Activated naive CD8-positive, alpha-beta T cell treated with anti-CD3 and anti-CD28 coated beads for 36 hours (primary cell): ENCODE measurements around the gene TCEAL7. TPM values are rescaled to one million over a fixed set of nuclear protein-coding genes. Genes with fewer than 3 reads are reported as not detected.
"Not testable (repeated sequence)": the region's sequence is repeated elsewhere in the genome, so short reads cannot be mapped to it uniquely, and the experiment has no call there.

Experiments used
- DNase-seq: peaks from one replicate; pipeline ENCODE4 v3.0.0; 2021
- H3K27ac Mint-ChIP-seq: one replicate; pipeline ENCODE4 v1.8.0; 2022; ENCODE audit warnings: mild to moderate bottlenecking, moderate library complexity, mixed read lengths
- H3K27me3 Mint-ChIP-seq: one replicate; pipeline ENCODE4 v1.8.0; 2022; ENCODE audit warnings: mild to moderate bottlenecking, mixed read lengths
- H3K36me3 Mint-ChIP-seq: one replicate; pipeline ENCODE4 v1.8.0; 2021; ENCODE audit warnings: mild to moderate bottlenecking, mixed read lengths
- H3K4me1 Mint-ChIP-seq: one replicate; pipeline ENCODE4 v1.8.0; 2021; ENCODE audit warnings: mixed read lengths
- H3K4me3 Mint-ChIP-seq: one replicate; pipeline ENCODE4 v1.8.0; 2022; ENCODE audit warnings: mild to moderate bottlenecking, moderate library complexity, mixed read lengths
- H3K9me3 Mint-ChIP-seq: one replicate; pipeline ENCODE4 v1.8.0; 2022; ENCODE audit warnings: mixed read lengths
- total RNA-seq, 2 experiments: library from RNA; stranded (reverse); gene quantifications; one replicate each; pipeline ENCODE4 v1.2.3, GENCODE V29; 2021

Gene TCEAL7, protein sequence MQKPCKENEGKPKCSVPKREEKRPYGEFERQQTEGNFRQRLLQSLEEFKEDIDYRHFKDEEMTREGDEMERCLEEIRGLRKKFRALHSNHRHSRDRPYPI
- total RNA-seq, result not detected

GRCh38 chrX:103329991-103330390 is at the start of gene TCEAL7:
Gene TCEAL7, plus strand, starts transcription at chrX:103330239. Its CDS starts 1,165 bp downstream, at chrX:103331404.
- no peak within 1 kb of the TSS for H3K27ac Mint-ChIP-seq
- H3K9me3 Mint-ChIP-seq, result no peaks in the 10 kb centered on the region
- no peaks in the 10 kb centered on the region for H3K4me1 Mint-ChIP-seq
- peaks cover 39% of the 10 kb centered on the region for H3K27me3 Mint-ChIP-seq
- H3K4me3 Mint-ChIP-seq, result no peak within 1 kb of the TSS
- DNase-seq, result no peak
- no peaks in the 10 kb centered on the region for H3K36me3 Mint-ChIP-seq

DNA sequence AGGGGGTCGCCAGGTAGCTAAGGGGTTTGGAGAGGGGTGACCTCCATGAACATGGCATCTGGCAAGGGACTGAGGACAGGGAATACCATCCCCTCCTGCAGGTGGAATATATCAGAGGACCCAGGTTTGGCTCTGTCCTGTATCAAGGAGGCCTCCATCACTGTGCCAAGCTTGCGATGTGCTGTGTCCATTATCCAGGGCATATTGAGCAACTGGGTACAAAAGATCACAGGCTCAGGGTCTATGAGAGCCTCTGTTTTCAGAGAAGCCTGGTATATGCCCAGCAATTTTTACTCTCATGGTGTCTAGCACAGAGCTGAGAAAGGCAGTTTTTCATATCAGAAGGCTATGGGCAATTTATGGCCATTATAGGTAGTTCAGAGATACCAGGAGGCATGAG is 36.9 kb upstream of the TCEAL7 start:
- Mint-ChIP-seq H3K27ac (no peak overlapping the region), H3K4me3 (no peak overlapping the region), H3K27me3 (no peaks in the 10 kb centered on the region), H3K4me1 (no peaks in the 10 kb centered on the region), H3K9me3 (no peaks in the 10 kb centered on the region), H3K36me3 (no peaks in the 10 kb centered on the region)
- no peak for DNase-seq

DNA sequence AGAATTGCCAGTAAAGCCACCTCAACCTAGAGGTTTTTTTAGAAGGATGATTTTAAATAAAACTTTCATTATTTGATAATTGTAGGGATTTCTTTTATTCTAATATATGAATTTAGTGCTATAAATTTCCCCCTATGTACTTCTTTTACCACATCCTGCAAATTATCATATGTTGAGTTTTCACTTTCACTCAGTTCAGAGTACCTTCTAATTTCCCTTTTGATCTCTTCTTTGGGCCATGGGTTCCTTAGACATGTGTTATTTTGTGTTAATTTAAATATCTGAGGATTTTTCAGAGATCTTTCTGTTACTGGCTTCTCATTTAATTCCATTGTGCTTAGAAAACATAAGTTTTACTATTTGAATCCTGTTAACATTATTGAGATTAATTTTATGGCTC is 25.3 kb upstream of the TCEAL7 start:
- no peak overlapping the region for H3K4me3 Mint-ChIP-seq
- H3K36me3 Mint-ChIP-seq, result peaks cover 8% of the 10 kb centered on the region
- no peak for DNase-seq
- H3K27ac Mint-ChIP-seq, result peak overlapping the region; percentile 73
- H3K4me1 Mint-ChIP-seq, result peaks cover 4% of the 10 kb centered on the region
- no peaks in the 10 kb centered on the region for H3K9me3 Mint-ChIP-seq
- no peaks in the 10 kb centered on the region for H3K27me3 Mint-ChIP-seq

GRCh38 chrX:103305666-103306065 is 24.4 kb upstream of the TCEAL7 start:
- H3K9me3 Mint-ChIP-seq, H3K27me3 Mint-ChIP-seq, DNase-seq, H3K36me3 Mint-ChIP-seq, H3K4me1 Mint-ChIP-seq, H3K27ac Mint-ChIP-seq, H3K4me3 Mint-ChIP-seq: not testable (repeated sequence)

GRCh38 chrX:103309860-103310554 is 20.0 kb upstream of the TCEAL7 start:
- peak; percentile 3 for DNase-seq
- Mint-ChIP-seq H3K4me3 (peak overlapping the region; percentile 78), H3K27me3 (no peaks in the 10 kb centered on the region), H3K9me3 (no peaks in the 10 kb centered on the region), H3K36me3 (peaks cover 8% of the 10 kb centered on the region), H3K4me1 (peaks cover 2% of the 10 kb centered on the region), H3K27ac (no peak overlapping the region)

GRCh38 chrX:103310555-103311398 is 19.3 kb upstream of the TCEAL7 start, which contains the start of gene BEX2:
Gene BEX2, minus strand, starts transcription at chrX:103310990. Its CDS starts 1,014 bp downstream, at chrX:103309976.
- peaks cover 6% of the 10 kb centered on the region for H3K36me3 Mint-ChIP-seq
- H3K4me1 Mint-ChIP-seq, result peaks cover 2% of the 10 kb centered on the region
- H3K27ac Mint-ChIP-seq, result peak within 1 kb of the TSS; percentile 79

DNA sequence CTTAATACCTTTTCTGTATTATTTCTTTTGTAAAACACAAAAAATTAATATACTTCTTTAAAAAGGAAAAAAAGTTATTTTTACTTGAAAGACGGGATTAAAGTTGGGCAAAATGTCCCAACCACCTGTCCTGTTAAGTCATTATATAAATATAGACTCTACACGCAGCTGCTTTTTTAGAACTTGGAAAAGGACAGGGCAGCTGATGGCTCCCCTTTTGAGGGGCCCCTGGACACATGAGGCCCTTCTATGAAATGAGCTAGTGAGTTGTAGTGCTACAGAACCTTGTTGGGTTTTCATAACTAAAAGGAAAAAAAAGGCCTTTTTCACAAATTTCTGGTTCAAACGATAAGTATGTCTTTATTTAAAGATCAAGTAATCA is 18.6 kb upstream of the TCEAL7 start:
- no peak for DNase-seq
- Mint-ChIP-seq H3K4me1 (peaks cover 2% of the 10 kb centered on the region), H3K9me3 (no peaks in the 10 kb centered on the region), H3K27ac (no peak overlapping the region), H3K27me3 (no peaks in the 10 kb centered on the region), H3K36me3 (peaks cover 4% of the 10 kb centered on the region), H3K4me3 (no peak overlapping the region)

More at GRCh38 chrX:103310555-103311398, 19.3 kb upstream of the TCEAL7 start, which contains the start of gene BEX2:
- peak; percentile 84 for DNase-seq
- H3K9me3 Mint-ChIP-seq, result no peaks in the 10 kb centered on the region
- H3K27me3 Mint-ChIP-seq, result no peaks in the 10 kb centered on the region
- peak within 1 kb of the TSS; percentile 78 for H3K4me3 Mint-ChIP-seq

DNA sequence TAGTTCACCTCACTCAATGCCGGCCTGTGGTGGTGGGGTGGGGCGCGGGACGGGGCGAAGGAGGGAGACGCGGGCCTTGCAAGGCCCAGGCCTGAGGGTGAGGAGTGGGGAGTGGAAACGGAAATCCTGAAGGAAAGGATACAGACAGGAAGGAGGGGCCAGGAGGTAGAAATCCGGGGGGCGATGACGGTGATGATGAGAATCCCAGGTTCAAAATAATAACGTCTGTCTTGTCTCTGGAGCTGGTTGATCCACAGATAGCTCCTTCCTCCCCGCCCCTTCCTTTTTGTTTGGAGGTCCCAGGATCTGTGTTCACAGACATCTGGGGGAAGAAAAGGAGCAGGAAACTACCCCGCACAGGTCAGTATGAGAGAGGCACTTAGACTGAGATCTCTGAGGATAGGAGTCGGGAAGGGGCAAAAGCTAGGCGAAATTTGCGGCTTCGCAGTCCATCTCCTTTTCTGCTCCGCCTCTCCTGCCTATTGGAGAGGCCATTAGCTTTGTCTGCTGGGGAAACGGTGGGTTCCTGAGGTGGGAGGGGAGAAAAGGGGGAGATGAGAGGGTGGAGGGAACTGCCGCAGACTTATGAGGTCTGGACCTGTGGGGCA is 746 bp downstream of the TCEAL7 start:
- no peak for DNase-seq
- H3K27ac Mint-ChIP-seq, result no peak overlapping the region
- no peaks in the 10 kb centered on the region for H3K4me1 Mint-ChIP-seq
- no peaks in the 10 kb centered on the region for H3K36me3 Mint-ChIP-seq
- H3K9me3 Mint-ChIP-seq, result no peaks in the 10 kb centered on the region
- no peak overlapping the region for H3K4me3 Mint-ChIP-seq
- H3K27me3 Mint-ChIP-seq, result peaks cover 38% of the 10 kb centered on the region

- no peak overlapping the region for H3K4me3 Mint-ChIP-seq
- H3K9me3 Mint-ChIP-seq, result no peaks in the 10 kb centered on the region
- no peak for DNase-seq
- H3K27me3 Mint-ChIP-seq, result no peaks in the 10 kb centered on the region
- no peaks in the 10 kb centered on the region for H3K36me3 Mint-ChIP-seq
- no peaks in the 10 kb centered on the region for H3K4me1 Mint-ChIP-seq
- H3K27ac Mint-ChIP-seq, result no peak overlapping the region
Observed at GRCh38 chrX:103338663-103339062, 8.6 kb downstream of the TCEAL7 start.

DNA sequence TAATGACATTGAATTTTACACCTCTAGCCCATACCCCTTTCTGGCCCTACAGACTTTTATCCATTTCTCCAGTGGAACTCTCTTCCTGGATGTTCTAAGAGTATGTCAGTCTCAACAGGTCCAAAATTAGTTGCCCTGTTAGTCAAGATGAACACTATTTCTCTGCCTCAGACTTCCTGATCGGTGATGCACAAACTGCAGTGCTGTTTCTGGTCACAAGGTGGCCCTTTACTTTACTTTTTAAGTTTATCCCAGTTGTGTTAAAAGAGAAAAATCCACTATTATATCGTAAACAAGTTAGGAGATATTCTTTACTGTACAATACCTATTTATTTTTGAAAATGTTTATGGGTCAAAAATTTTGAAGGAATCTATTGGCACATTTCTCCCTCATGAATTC is 13.1 kb downstream of the TCEAL7 start:
- no peaks in the 10 kb centered on the region for H3K4me1 Mint-ChIP-seq
- H3K4me3 Mint-ChIP-seq, result no peak overlapping the region
- no peaks in the 10 kb centered on the region for H3K36me3 Mint-ChIP-seq
- H3K9me3 Mint-ChIP-seq, result no peaks in the 10 kb centered on the region
- DNase-seq, result peak; percentile 19
- H3K27me3 Mint-ChIP-seq, result no peaks in the 10 kb centered on the region
- H3K27ac Mint-ChIP-seq, result no peak overlapping the region

- Mint-ChIP-seq H3K4me3 (no peak overlapping the region), H3K27ac (no peak overlapping the region), H3K9me3 (no peaks in the 10 kb centered on the region), H3K36me3 (no peaks in the 10 kb centered on the region), H3K4me1 (no peaks in the 10 kb centered on the region), H3K27me3 (no peaks in the 10 kb centered on the region)
- DNase-seq, result no peak
Observed at GRCh38 chrX:103344606-103345005, 14.6 kb downstream of the TCEAL7 start.

DNA sequence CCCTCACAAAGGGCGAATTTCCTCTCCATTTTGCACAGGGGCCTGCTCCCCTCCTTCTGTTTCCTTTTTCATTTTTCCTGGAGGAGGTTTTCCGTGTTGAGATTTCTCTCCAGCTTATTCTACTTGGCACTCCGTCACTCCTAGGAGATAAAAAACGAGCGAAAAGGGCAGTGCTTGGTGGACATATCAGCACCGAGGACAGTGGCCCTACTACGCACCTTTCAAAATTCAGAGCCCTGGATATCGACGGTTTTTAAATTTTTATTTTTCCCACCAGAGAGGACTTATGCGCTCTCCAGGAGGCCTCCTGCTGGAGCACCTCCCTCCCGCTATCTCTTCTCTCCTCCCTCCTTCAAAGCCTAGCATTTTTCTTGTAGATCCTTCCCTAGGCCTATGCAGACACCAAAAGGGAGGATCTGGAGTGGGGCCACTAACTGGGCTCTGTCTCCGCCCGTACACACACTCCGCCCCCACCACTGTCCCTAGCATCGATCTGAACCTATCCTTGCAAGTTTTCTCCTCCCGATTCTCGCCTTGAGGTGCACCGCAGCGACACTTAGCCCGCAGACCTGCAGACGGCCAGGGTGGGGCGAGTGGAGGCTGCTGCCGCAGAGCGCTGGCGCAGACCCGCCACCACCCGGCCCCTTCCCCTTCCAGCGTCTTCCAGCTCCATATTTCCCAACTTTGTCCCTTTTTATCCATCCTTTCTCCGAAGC is 17.8 kb downstream of the TCEAL7 start:
- no peak for DNase-seq
- Mint-ChIP-seq H3K27ac (no peak overlapping the region), H3K9me3 (no peaks in the 10 kb centered on the region), H3K4me1 (no peaks in the 10 kb centered on the region), H3K36me3 (no peaks in the 10 kb centered on the region), H3K4me3 (no peak overlapping the region), H3K27me3 (no peaks in the 10 kb centered on the region)

DNA sequence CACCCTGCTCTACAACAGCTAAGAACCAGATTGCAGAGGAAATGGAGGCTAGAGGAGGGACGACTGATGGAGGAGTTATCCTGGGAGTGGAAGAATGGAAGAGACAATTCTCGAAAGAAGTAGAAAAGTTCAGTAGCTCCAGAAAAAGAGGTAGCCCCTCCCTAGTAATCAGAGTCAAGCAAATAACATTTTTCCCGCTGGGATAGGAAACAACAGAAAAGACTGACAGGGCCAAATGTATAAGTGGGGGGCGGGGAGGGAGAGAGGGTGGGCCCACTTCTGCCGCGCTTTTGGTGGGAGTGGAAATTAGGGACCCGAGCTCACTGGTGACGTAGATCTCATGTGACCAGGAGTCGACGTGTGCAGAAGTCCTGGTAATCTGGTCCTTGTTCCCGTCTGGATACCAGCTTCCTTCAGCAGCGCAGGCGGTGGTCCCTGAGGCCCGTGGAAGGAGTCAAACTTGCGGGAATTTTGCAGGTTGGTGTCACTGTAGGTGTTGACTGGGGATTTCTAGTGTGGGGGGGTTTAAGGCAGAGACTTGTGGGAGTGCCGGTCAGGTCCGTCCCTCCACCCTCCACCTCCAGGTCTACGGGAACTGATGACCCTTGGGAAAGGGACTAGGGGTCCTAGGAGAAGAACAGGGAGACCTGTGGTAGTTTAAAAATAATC is 26.2 kb downstream of the TCEAL7 start, which contains the start of gene TCEAL9:
Gene TCEAL9 (plus strand): TSS at position 377 of the 669 bp plus-strand sequence. CDS start 1,179 bp downstream, outside the sequence.
- Mint-ChIP-seq H3K27me3 (no peaks in the 10 kb centered on the region), H3K36me3 (peaks cover 5% of the 10 kb centered on the region), H3K9me3 (no peaks in the 10 kb centered on the region), H3K27ac (peak within 1 kb of the TSS; percentile 72), H3K4me1 (peaks cover 9% of the 10 kb centered on the region), H3K4me3 (peak within 1 kb of the TSS; percentile 89)
- peak; percentile 1 for DNase-seq

- H3K4me1 Mint-ChIP-seq, result peaks cover 9% of the 10 kb centered on the region
- peak overlapping the region; percentile 89 for H3K4me3 Mint-ChIP-seq
- H3K36me3 Mint-ChIP-seq, result peaks cover 5% of the 10 kb centered on the region
- H3K27ac Mint-ChIP-seq, result no peak overlapping the region
- DNase-seq, result no peak
- no peaks in the 10 kb centered on the region for H3K9me3 Mint-ChIP-seq
- H3K27me3 Mint-ChIP-seq, result no peaks in the 10 kb centered on the region
Observed at GRCh38 chrX:103356858-103357257, 26.8 kb downstream of the TCEAL7 start.
